Fibroblast of lung (primary cell): ENCODE data around the gene BBS1. TPM values are rescaled to one million over a fixed set of nuclear protein-coding genes. Genes with fewer than 3 reads are reported as not detected.

Source experiments
- DNase-seq, 2 donors: peaks; one replicate each; pipeline versions ENCODE4 v3.0.0 to v3.0.0-alpha.2; 2010; ENCODE audit warnings: low read depth in 2 of 2
- H2AFZ ChIP-seq: 2 replicates; pipeline ENCODE4 v1.5.1; 2012; ENCODE audit warnings: low read length, control low read depth, inconsistent platforms
- H3K27ac ChIP-seq: 2 replicates; pipeline ENCODE4 v1.5.1; 2011; ENCODE audit warnings: low read length, control low read depth; ENCODE audit not compliant: insufficient read depth
- H3K27me3 ChIP-seq: 2 replicates; pipeline ENCODE4 v1.5.1; 2011; ENCODE audit warnings: mild to moderate bottlenecking, low read length; ENCODE audit not compliant: control insufficient read depth, insufficient read depth
- H3K36me3 ChIP-seq: 2 replicates; pipeline ENCODE4 v1.5.1; 2011; ENCODE audit warnings: low read length; ENCODE audit not compliant: control insufficient read depth, insufficient read depth
- H3K4me1 ChIP-seq: 2 replicates; pipeline ENCODE4 v1.5.1; 2011; ENCODE audit warnings: low read length; ENCODE audit not compliant: control insufficient read depth, insufficient read depth; ENCODE audit errors: extremely low read depth
- H3K4me2 ChIP-seq: 2 replicates; pipeline ENCODE4 v1.5.1; 2011; ENCODE audit warnings: low read length, control low read depth; ENCODE audit not compliant: insufficient read depth; ENCODE audit errors: extremely low read depth
- H3K4me3 ChIP-seq, 4 experiments: fragments of 200-600 bp in 1 of 4; sonication (generic) in 1 of 4; replicated peaks in 1 of 4; 2 replicates each; pipeline ENCODE4 v1.5.1; 2011 to 2016; ENCODE audit warnings: low read length in 4 of 4, low read depth in 3 of 4, mild to moderate bottlenecking in 3 of 4, control low read depth in 2 of 4, inconsistent platforms in 1 of 4, mixed read lengths in 1 of 4; ENCODE audit not compliant: insufficient read depth in 1 of 4; ENCODE audit errors: control extremely low read depth in 1 of 4
- H3K79me2 ChIP-seq: 2 replicates; pipeline ENCODE4 v1.5.1; 2012; ENCODE audit warnings: mild to moderate bottlenecking, low read length, inconsistent platforms; ENCODE audit not compliant: control insufficient read depth, insufficient read depth
- H3K9ac ChIP-seq: 2 replicates; pipeline ENCODE4 v1.5.1; 2011; ENCODE audit warnings: mild to moderate bottlenecking, low read length, control low read depth; ENCODE audit not compliant: insufficient read depth
- H3K9me3 ChIP-seq: 2 replicates; pipeline ENCODE4 v1.5.1; 2012; ENCODE audit warnings: low read depth, low read length; ENCODE audit not compliant: control insufficient read depth, insufficient read depth
- H4K20me1 ChIP-seq: 2 replicates; pipeline ENCODE4 v1.5.1; 2011; ENCODE audit warnings: low read length; ENCODE audit not compliant: control insufficient read depth, insufficient read depth; ENCODE audit errors: extremely low read depth
- EZH2 ChIP-seq: IDR thresholded peaks from 2 replicates; pipeline ENCODE4 v1.5.1; 2012; ENCODE audit warnings: low read length, control low read depth, mild to moderate bottlenecking; ENCODE audit errors: missing control alignments
- polyA plus RNA-seq, 2 donors: library from polyadenylated mRNA; depleted of rRNA in 1 of 2; stranded (reverse) in 1 of 2; unstranded in 1 of 2; fragments of >200 nt; gene quantifications; 2 replicates each; pipeline ENCODE4 v1.2.1, GENCODE V29; 2011 to 2012; ENCODE audit warnings: missing spikeins in 1 of 2
- total RNA-seq: library from RNA; depleted of rRNA; stranded (reverse); fragments of >200 nt; gene quantifications from 2 replicates; pipeline ENCODE4 v1.2.1, GENCODE V29; 2014
- TF ChIP-seq, protein P1 (sequence below), 2 donors: IDR thresholded peaks in 1 of 2; conservative IDR thresholded peaks in 1 of 2; 1 replicate in 1 of 2; 2 replicates in 1 of 2; pipeline ENCODE4 v1.5.1; 2011 to 2012; ENCODE audit warnings: low read length in 2 of 2, control low read depth in 1 of 2, inconsistent platforms in 1 of 2, low read depth in 1 of 2, mild to moderate bottlenecking in 1 of 2

The BBS1 gene
- total and polyA plus RNA-seq, 2 donors (not counting 1 experiment from before 2014, with no cell fraction given), result 16.5 to 20.5 TPM

DNA sequence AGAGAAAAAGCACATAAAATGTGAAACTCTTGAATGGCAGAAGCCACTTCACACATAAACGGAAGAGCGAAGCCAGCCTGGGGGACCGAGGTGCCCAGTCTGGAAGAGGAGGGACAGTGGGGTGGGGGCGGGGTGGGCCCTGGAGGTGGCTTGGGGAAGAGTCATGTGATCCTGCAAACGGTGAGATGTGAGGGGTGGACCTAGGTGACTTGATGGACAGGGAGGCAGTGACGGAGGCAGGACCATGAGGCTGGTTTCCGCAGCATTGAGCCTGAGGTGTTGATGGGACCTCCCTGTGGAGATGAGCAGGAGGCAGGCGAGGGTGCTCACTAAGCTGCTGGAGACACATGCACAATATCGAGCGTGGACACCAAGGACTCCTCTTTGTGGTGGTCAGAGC is 18.6 kb downstream of the BBS1 start:
- no peaks in the 10 kb centered on the region for H4K20me1 ChIP-seq
- DNase-seq, result no peak

DNA sequence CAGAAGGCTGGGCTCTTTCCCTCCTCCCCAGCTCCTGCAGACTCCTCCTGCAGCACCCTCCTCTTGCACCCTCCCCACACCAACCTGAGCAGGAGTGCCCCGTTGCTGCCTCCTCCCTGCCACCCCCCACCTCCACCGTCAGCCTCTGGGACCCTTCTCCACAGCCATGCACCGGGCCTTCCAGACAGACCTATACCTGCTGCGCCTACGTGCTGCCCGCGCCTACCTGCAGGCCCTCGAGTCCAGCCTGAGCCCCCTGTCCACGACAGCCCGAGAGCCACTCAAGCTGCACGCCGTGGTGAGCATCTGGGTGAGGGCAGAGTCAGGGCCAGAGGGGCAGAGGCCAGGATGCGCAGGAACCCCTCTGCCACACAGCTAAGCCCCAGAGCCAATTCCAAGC is 19.2 kb downstream of the BBS1 start:
- H3K4me2 ChIP-seq, result no peak overlapping the region
- no peaks in the 10 kb centered on the region for H3K4me1 ChIP-seq
- no peaks in the 10 kb centered on the region for H3K9me3 ChIP-seq
- no peak for DNase-seq
- no peak overlapping the region for H3K4me3 ChIP-seq
- H3K79me2 ChIP-seq, result no peaks in the 10 kb centered on the region
- H3K27me3 ChIP-seq, result no peaks in the 10 kb centered on the region
- no peaks in the 10 kb centered on the region for H4K20me1 ChIP-seq
- no peak overlapping the region for H2AFZ ChIP-seq
- H3K9ac ChIP-seq, result no peak overlapping the region
- H3K36me3 ChIP-seq, result no peaks in the 10 kb centered on the region
- TF ChIP-seq, protein P1, sequence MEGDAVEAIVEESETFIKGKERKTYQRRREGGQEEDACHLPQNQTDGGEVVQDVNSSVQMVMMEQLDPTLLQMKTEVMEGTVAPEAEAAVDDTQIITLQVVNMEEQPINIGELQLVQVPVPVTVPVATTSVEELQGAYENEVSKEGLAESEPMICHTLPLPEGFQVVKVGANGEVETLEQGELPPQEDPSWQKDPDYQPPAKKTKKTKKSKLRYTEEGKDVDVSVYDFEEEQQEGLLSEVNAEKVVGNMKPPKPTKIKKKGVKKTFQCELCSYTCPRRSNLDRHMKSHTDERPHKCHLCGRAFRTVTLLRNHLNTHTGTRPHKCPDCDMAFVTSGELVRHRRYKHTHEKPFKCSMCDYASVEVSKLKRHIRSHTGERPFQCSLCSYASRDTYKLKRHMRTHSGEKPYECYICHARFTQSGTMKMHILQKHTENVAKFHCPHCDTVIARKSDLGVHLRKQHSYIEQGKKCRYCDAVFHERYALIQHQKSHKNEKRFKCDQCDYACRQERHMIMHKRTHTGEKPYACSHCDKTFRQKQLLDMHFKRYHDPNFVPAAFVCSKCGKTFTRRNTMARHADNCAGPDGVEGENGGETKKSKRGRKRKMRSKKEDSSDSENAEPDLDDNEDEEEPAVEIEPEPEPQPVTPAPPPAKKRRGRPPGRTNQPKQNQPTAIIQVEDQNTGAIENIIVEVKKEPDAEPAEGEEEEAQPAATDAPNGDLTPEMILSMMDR (conservative IDR thresholded peaks at IDR 0.05 in 1 of 2, IDR thresholded peaks at IDR 0.05 in 1 of 2; ENCODE audit: low read depth in 1 of 2, low read length in 2 of 2), result no peak
- TF ChIP-seq EZH2, result no peak
- H3K27ac ChIP-seq, result no peak overlapping the region

More for the DNA sequence above, 18.6 kb downstream of the BBS1 start:
- Histone ChIP-seq H3K4me3 (no peak overlapping the region), H3K9ac (no peak overlapping the region), H3K36me3 (no peaks in the 10 kb centered on the region), H3K27me3 (no peaks in the 10 kb centered on the region), H2AFZ (no peak overlapping the region), H3K79me2 (no peaks in the 10 kb centered on the region), H3K4me1 (no peaks in the 10 kb centered on the region), H3K4me2 (no peak overlapping the region), H3K9me3 (no peaks in the 10 kb centered on the region), H3K27ac (no peak overlapping the region)
- TF ChIP-seq, protein P1 (conservative IDR thresholded peaks at IDR 0.05 in 1 of 2, IDR thresholded peaks at IDR 0.05 in 1 of 2; ENCODE audit: low read depth in 1 of 2, low read length in 2 of 2), result no peak
- TF ChIP-seq EZH2, result no peak

DNA sequence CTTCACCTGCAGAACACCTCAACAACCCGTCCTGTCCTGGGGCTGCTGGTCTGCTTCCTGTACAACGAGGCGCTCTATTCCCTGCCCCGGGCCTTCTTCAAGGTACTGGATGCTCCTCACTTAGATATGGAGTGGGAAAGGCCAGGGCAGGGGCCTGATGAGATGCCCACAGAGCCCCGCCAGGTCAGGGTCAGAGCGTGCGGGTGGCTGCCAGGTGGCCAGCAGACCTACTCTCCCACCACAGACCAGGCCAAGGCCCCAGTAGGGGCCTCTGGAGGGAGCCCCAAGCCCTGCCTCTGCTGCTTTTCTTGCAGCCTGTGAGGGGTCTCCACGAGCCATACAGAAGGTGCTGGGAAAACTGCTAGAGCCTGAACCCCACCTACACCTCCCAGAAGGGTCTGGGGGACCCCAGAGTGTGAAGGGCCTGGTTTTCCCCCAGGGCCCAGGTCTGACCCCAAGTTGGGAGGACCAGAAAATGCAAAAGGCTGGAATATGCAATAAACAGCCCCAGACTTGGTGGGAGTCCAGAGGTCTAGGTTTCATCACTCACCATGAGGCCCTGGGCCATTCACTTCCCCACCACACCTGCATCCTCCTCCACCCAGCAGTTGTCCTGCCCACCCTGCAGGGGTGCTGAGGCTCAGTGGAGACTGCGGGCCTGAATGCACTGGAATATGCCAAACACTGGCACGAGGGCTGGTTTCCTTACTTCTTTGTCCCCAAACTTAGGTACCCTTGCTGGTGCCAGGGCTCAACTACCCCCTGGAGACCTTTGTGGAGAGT is 20.7 kb downstream of the BBS1 start:
- H2AFZ ChIP-seq, result no peak overlapping the region
- H3K79me2 ChIP-seq, result no peaks in the 10 kb centered on the region
- TF ChIP-seq, protein P1 (conservative IDR thresholded peaks at IDR 0.05 in 1 of 2, IDR thresholded peaks at IDR 0.05 in 1 of 2; ENCODE audit: low read depth in 1 of 2, low read length in 2 of 2), result no peak
- TF ChIP-seq EZH2, result no peak
- H4K20me1 ChIP-seq, result no peaks in the 10 kb centered on the region
- no peak overlapping the region for H3K4me3 ChIP-seq
- H3K9ac ChIP-seq, result no peak overlapping the region
- H3K27ac ChIP-seq, result no peak overlapping the region
- no peaks in the 10 kb centered on the region for H3K4me1 ChIP-seq
- H3K36me3 ChIP-seq, result no peaks in the 10 kb centered on the region
- no peak for DNase-seq
- H3K27me3 ChIP-seq, result no peaks in the 10 kb centered on the region
- H3K9me3 ChIP-seq, result no peaks in the 10 kb centered on the region
- no peak overlapping the region for H3K4me2 ChIP-seq
